SU-DHL-6 (cell line): ENCODE data around the gene PKD1L1.

Experiments
- EZH2phosphoT487 ChIP-seq: fragments of 200-600 bp; sonication (generic), shearing (Covaris generic); conservative IDR thresholded peaks from 2 replicates; pipeline ENCODE4 v1.6.1; 2018; ENCODE audit warnings: mild to moderate bottlenecking, antibody characterized with exemption, low read length, moderate library complexity, mixed read lengths
- TF ChIP-seq, protein P1 (sequence below): fragments of 200-600 bp; sonication (generic); IDR thresholded peaks from one replicate; pipeline ENCODE4 v1.5.1; 2017; ENCODE audit warnings: antibody characterized with exemption, mild to moderate bottlenecking, low read length, moderate library complexity; ENCODE audit not compliant: insufficient read depth, poor library complexity, severe bottlenecking

GRCh38 chr7:47807756-47808155 is 140.5 kb downstream of the PKD1L1 start:
- TF ChIP-seq, protein P1, sequence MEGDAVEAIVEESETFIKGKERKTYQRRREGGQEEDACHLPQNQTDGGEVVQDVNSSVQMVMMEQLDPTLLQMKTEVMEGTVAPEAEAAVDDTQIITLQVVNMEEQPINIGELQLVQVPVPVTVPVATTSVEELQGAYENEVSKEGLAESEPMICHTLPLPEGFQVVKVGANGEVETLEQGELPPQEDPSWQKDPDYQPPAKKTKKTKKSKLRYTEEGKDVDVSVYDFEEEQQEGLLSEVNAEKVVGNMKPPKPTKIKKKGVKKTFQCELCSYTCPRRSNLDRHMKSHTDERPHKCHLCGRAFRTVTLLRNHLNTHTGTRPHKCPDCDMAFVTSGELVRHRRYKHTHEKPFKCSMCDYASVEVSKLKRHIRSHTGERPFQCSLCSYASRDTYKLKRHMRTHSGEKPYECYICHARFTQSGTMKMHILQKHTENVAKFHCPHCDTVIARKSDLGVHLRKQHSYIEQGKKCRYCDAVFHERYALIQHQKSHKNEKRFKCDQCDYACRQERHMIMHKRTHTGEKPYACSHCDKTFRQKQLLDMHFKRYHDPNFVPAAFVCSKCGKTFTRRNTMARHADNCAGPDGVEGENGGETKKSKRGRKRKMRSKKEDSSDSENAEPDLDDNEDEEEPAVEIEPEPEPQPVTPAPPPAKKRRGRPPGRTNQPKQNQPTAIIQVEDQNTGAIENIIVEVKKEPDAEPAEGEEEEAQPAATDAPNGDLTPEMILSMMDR = peak; percentile 51
- no peak for TF ChIP-seq EZH2phosphoT487
